Astrocyte (in vitro differentiated cells and primary cell): ENCODE measurements around the gene GGNBP2. TPM values are rescaled to one million over a fixed set of nuclear protein-coding genes. Genes with fewer than 3 reads are reported as not detected.

ENCODE experiments used
- DNase-seq: peaks from one replicate; pipeline ENCODE4 v3.0.0-alpha.2; 2010; ENCODE audit warnings: low read depth
- FAIRE-seq: peaks from 2 replicates; lab custom pipeline; 2011; peaks lifted over from hg19 to GRCh38; lab: Jason Lieb, UNC
- H2AFZ ChIP-seq: 2 replicates; pipeline ENCODE4 v1.6.0; 2012; ENCODE audit warnings: low read depth, low read length, inconsistent platforms
- H3K27ac ChIP-seq: 2 replicates; pipeline ENCODE4 v1.5.1; 2011; ENCODE audit warnings: low read depth, low read length, inconsistent platforms
- H3K27me3 ChIP-seq: 2 replicates; pipeline ENCODE4 v1.6.0; 2011; ENCODE audit warnings: low read length, inconsistent platforms; ENCODE audit not compliant: insufficient read depth
- H3K36me3 ChIP-seq: 2 replicates; pipeline ENCODE4 v1.5.1; 2011; ENCODE audit warnings: low read length, inconsistent platforms; ENCODE audit not compliant: insufficient read depth
- H3K4me1 ChIP-seq: 2 replicates; pipeline ENCODE4 v1.5.1; 2011; ENCODE audit warnings: low read length, inconsistent platforms; ENCODE audit not compliant: insufficient read depth
- H3K4me2 ChIP-seq: 2 replicates; pipeline ENCODE4 v1.6.0; 2012; ENCODE audit warnings: low read length, inconsistent platforms
- H3K4me3 ChIP-seq: 2 replicates; pipeline ENCODE4 v1.5.1; 2011; ENCODE audit warnings: low read depth, mild to moderate bottlenecking, low read length, inconsistent platforms; ENCODE audit not compliant: insufficient read depth
- H3K79me2 ChIP-seq: 2 replicates; pipeline ENCODE4 v1.6.0; 2012; ENCODE audit warnings: mild to moderate bottlenecking, low read length, inconsistent platforms; ENCODE audit not compliant: insufficient read depth
- H3K9ac ChIP-seq: 2 replicates; pipeline ENCODE4 v1.6.0; 2012; ENCODE audit warnings: mild to moderate bottlenecking, low read length, inconsistent platforms
- H3K9me3 ChIP-seq: 2 replicates; pipeline ENCODE4 v1.5.1; 2012; ENCODE audit warnings: low read depth, mild to moderate bottlenecking, low read length, inconsistent platforms; ENCODE audit not compliant: insufficient read depth
- H4K20me1 ChIP-seq: 2 replicates; pipeline ENCODE4 v1.6.0; 2012; ENCODE audit warnings: low read length, inconsistent platforms; ENCODE audit not compliant: insufficient read depth
- H3K27ac Mint-ChIP-seq: one replicate; pipeline ENCODE4 v1.8.0; 2021; ENCODE audit warnings: mild to moderate bottlenecking, mixed read lengths; ENCODE audit not compliant: unreplicated experiment
- H3K27me3 Mint-ChIP-seq: one replicate; pipeline ENCODE4 v1.8.0; 2021; ENCODE audit warnings: low read depth, mixed read lengths; ENCODE audit not compliant: unreplicated experiment
- H3K36me3 Mint-ChIP-seq: one replicate; pipeline ENCODE4 v1.8.0; 2021; ENCODE audit warnings: low read depth, mixed read lengths; ENCODE audit not compliant: unreplicated experiment
- H3K4me1 Mint-ChIP-seq: one replicate; pipeline ENCODE4 v1.8.0; 2021; ENCODE audit warnings: low read depth, mixed read lengths; ENCODE audit not compliant: unreplicated experiment
- H3K4me3 Mint-ChIP-seq: one replicate; pipeline ENCODE4 v1.8.0; 2021; ENCODE audit warnings: mild to moderate bottlenecking, moderate library complexity, mixed read lengths; ENCODE audit not compliant: unreplicated experiment
- H3K9me3 Mint-ChIP-seq: one replicate; pipeline ENCODE4 v1.8.0; 2021; ENCODE audit warnings: mild to moderate bottlenecking, mixed read lengths; ENCODE audit not compliant: unreplicated experiment
- CTCF ChIP-seq: IDR thresholded peaks from 2 replicates; pipeline ENCODE4 v1.5.1; 2011; ENCODE audit warnings: low read depth, mild to moderate bottlenecking, inconsistent platforms, low read length, moderate library complexity; ENCODE audit not compliant: insufficient read depth
- EZH2 ChIP-seq: IDR thresholded peaks from 2 replicates; pipeline ENCODE4 v1.6.1; 2012; ENCODE audit warnings: mild to moderate bottlenecking, low read length, inconsistent platforms; ENCODE audit not compliant: insufficient read depth
- total RNA-seq: library from RNA; stranded (reverse); gene quantifications from 2 replicates; pipeline ENCODE4 v1.2.1, GENCODE V29; 2021

The GGNBP2 gene
- total RNA-seq, 1 donor from 2014 or later = 80.8 TPM

GRCh38 chr17:36597866-36598777 is 53.4 kb downstream of the GGNBP2 start:
- H3K27ac ChIP-seq = no peak overlapping the region
- H3K4me3 ChIP-seq = no peak overlapping the region
- Mint-ChIP-seq H3K36me3 (peaks cover 6% of the 10 kb centered on the region), H3K4me1 (peaks cover 15% of the 10 kb centered on the region), H3K27ac (no peak overlapping the region), H3K27me3 (no peaks in the 10 kb centered on the region), H3K9me3 (no peaks in the 10 kb centered on the region), H3K4me3 (no peak overlapping the region)
- TF ChIP-seq EZH2 = no peak
- TF ChIP-seq CTCF = no peak
- H3K9ac ChIP-seq = no peak overlapping the region
- DNase-seq (no peak), FAIRE-seq (no peak)
- H2AFZ ChIP-seq = no peak overlapping the region
- H4K20me1 ChIP-seq = peaks cover 10% of the 10 kb centered on the region
- H3K4me2 ChIP-seq = no peak overlapping the region
- H3K36me3 ChIP-seq = peaks cover 3% of the 10 kb centered on the region
- no peaks in the 10 kb centered on the region for H3K9me3 ChIP-seq
- peaks cover 28% of the 10 kb centered on the region for H3K79me2 ChIP-seq
- no peaks in the 10 kb centered on the region for H3K27me3 ChIP-seq
- peaks cover 14% of the 10 kb centered on the region for H3K4me1 ChIP-seq

GRCh38 chr17:36598951-36599401 is 54.3 kb downstream of the GGNBP2 start:
- Histone ChIP-seq H3K36me3 (peaks cover 3% of the 10 kb centered on the region), H3K4me2 (no peak overlapping the region), H3K4me3 (no peak overlapping the region), H3K4me1 (peaks cover 17% of the 10 kb centered on the region), H3K9ac (no peak overlapping the region), H2AFZ (no peak overlapping the region), H3K79me2 (peaks cover 29% of the 10 kb centered on the region), H3K9me3 (no peaks in the 10 kb centered on the region), H3K27me3 (no peaks in the 10 kb centered on the region), H3K27ac (no peak overlapping the region), H4K20me1 (peaks cover 9% of the 10 kb centered on the region)
- Mint-ChIP-seq H3K36me3 (peaks cover 6% of the 10 kb centered on the region), H3K27me3 (no peaks in the 10 kb centered on the region), H3K9me3 (no peaks in the 10 kb centered on the region), H3K4me1 (peaks cover 7% of the 10 kb centered on the region), H3K4me3 (no peak overlapping the region), H3K27ac (no peak overlapping the region)
- DNase-seq (no peak), FAIRE-seq (no peak)
- no peak for TF ChIP-seq CTCF
- no peak for TF ChIP-seq EZH2
